T-helper 17 cell (primary cell): ENCODE data around the gene QSER1. TPM values are rescaled to one million over a fixed set of nuclear protein-coding genes. Genes with fewer than 3 reads are reported as not detected.
"Not testable (repeated sequence)": the region's sequence is repeated elsewhere in the genome, so short reads cannot be mapped to it uniquely, and the experiment has no call there.

ENCODE experiments used
- ATAC-seq: fragments of 150-1000 bp; cut with Tn5 transposase; 2 replicates; pipeline ENCODE4 v1.10.0; 2021; ENCODE audit warnings: mild to moderate bottlenecking, moderate library complexity
- DNase-seq, 3 donors: peaks; one replicate each; pipeline versions ENCODE4 v3.0.0 to v3.0.0-alpha.2; 2020 to 2021
- H3K9me3 ChIP-seq: one replicate; pipeline ENCODE4 v1.7.0; 2013; ENCODE audit warnings: low read length, mild to moderate bottlenecking; ENCODE audit not compliant: control insufficient read depth, poor library complexity, severe bottlenecking
- H3K27ac Mint-ChIP-seq: one replicate; pipeline ENCODE4 v1.8.0; 2022; ENCODE audit warnings: mild to moderate bottlenecking, moderate library complexity, mixed read lengths
- H3K27me3 Mint-ChIP-seq: one replicate; pipeline ENCODE4 v1.8.0; 2022; ENCODE audit warnings: mixed read lengths
- H3K36me3 Mint-ChIP-seq: one replicate; pipeline ENCODE4 v1.8.0; 2022; ENCODE audit warnings: low read depth, mixed read lengths
- H3K4me1 Mint-ChIP-seq: one replicate; pipeline ENCODE4 v1.8.0; 2022; ENCODE audit warnings: mild to moderate bottlenecking, mixed read lengths
- H3K4me3 Mint-ChIP-seq: one replicate; pipeline ENCODE4 v1.8.0; 2022; ENCODE audit warnings: mild to moderate bottlenecking, moderate library complexity, mixed read lengths
- total RNA-seq, 4 donors: library from RNA in 2 of 4; stranded (reverse) in 2 of 4; gene quantifications; one replicate each; pipeline ENCODE4 v1.2.3 and lab custom pipeline; 2022 to 2026

The QSER1 gene
- total RNA-seq, 2 donors from 2014 or later = 9.4 to 12.1 TPM

GRCh38 chr11:33025339-33025722 lies 132.7 kb downstream of the QSER1 start:
- peaks cover 37% of the 10 kb centered on the region for H3K27me3 Mint-ChIP-seq
- no peak for ATAC-seq
- peaks cover 11% of the 10 kb centered on the region for H3K4me1 Mint-ChIP-seq
- H3K4me3 Mint-ChIP-seq = no peak overlapping the region
- DNase-seq = no peak
- H3K36me3 Mint-ChIP-seq = no peaks in the 10 kb centered on the region
- no peaks in the 10 kb centered on the region for H3K9me3 ChIP-seq
- H3K27ac Mint-ChIP-seq = no peak overlapping the region

- no peak overlapping the region for H3K4me3 Mint-ChIP-seq
- peaks cover 4% of the 10 kb centered on the region for H3K4me1 Mint-ChIP-seq
- H3K27ac Mint-ChIP-seq = no peak overlapping the region
- H3K27me3 Mint-ChIP-seq = peaks cover 44% of the 10 kb centered on the region
- ATAC-seq = no peak
- H3K36me3 Mint-ChIP-seq = no peaks in the 10 kb centered on the region
- no peaks in the 10 kb centered on the region for H3K9me3 ChIP-seq
- DNase-seq = no peak
These were observed 134.6 kb downstream of the QSER1 start for GRCh38 chr11:33027233-33027632.

GRCh38 chr11:33027846-33028536 lies 135.4 kb downstream of the QSER1 start:
- Mint-ChIP-seq H3K27ac (no peak overlapping the region), H3K4me1 (peaks cover 4% of the 10 kb centered on the region), H3K4me3 (no peak overlapping the region), H3K27me3 (peaks cover 49% of the 10 kb centered on the region), H3K36me3 (no peaks in the 10 kb centered on the region)
- no peak for ATAC-seq
- H3K9me3 ChIP-seq = no peaks in the 10 kb centered on the region
- DNase-seq = no peak

- Mint-ChIP-seq H3K4me1 (peaks cover 4% of the 10 kb centered on the region), H3K36me3 (no peaks in the 10 kb centered on the region), H3K27ac (no peak overlapping the region), H3K27me3 (peaks cover 50% of the 10 kb centered on the region), H3K4me3 (no peak overlapping the region)
- no peaks in the 10 kb centered on the region for H3K9me3 ChIP-seq
- DNase-seq = no peak
- no peak for ATAC-seq
These were observed 135.9 kb downstream of the QSER1 start for GRCh38 chr11:33028537-33028914.

- H3K36me3 Mint-ChIP-seq, ATAC-seq, H3K27ac Mint-ChIP-seq: not testable (repeated sequence)
These were observed 136.6 kb downstream of the QSER1 start for GRCh38 chr11:33029218-33029617.

More at GRCh38 chr11:33029218-33029617, 136.6 kb downstream of the QSER1 start:
- not testable (repeated sequence) for DNase-seq, H3K4me3 Mint-ChIP-seq, H3K9me3 ChIP-seq, H3K4me1 Mint-ChIP-seq
- peaks cover 56% of the 10 kb centered on the region for H3K27me3 Mint-ChIP-seq

Other genes starting within 250 kb of the QSER1 start
- gene CCDC73, start 98.1 kb upstream of the QSER1 start, total RNA-seq = not detected
- gene PRRG4, start 62.9 kb upstream of the QSER1 start, total RNA-seq = under 1 TPM in 1 of 2 donors, not detected in 1; 0.07 TPM
- gene DEPDC7, start 123.1 kb downstream of the QSER1 start, total RNA-seq = under 1 TPM; 0.47 to 0.70 TPM
- 10 to 100 TPM; 13.6 to 15.0 TPM for gene TCP11L1, start 146.8 kb downstream of the QSER1 start, total RNA-seq